ENCODE results near the gene EP300.

EP300 gene

DNA sequence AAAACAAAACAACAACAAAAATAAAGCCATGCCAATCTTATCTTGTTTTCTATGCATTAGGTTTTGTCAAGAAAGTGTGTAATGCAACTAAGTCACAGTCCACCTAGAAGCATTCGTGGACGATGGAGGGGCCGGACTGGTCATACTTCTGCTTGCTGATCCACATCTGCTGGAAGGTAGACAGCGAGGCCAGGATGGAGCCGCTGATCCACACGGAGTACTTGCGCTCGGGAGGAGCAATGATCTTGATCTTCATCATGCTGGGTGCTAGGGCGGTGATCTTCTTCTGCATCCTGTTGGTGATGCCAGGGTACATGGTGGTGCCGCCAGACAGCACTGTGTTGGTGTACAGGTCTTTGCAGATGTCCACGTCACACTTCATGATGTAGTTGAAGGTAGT lies 18.3 kb upstream of the EP300 start (continued):
- TF ChIP-seq ZFP30 (CRISPR knock-in tag; IDR thresholded peaks at IDR 0.05) (no peak), ESRRG (CRISPR knock-in tag; IDR thresholded peaks at IDR 0.05) (no peak), OSR1 (CRISPR knock-in tag; IDR thresholded peaks at IDR 0.05) (no peak), ZNF70 (CRISPR knock-in tag; IDR thresholded peaks at IDR 0.05) (no peak), BACH2 (CRISPR knock-in tag; IDR thresholded peaks at IDR 0.05; ENCODE audit: borderline replicate concordance) (no peak), ZC3H10 (CRISPR knock-in tag; IDR thresholded peaks at IDR 0.05) (no peak), TCF4 (CRISPR knock-in tag; IDR thresholded peaks at IDR 0.05; ENCODE audit: borderline replicate concordance) (no peak), PPARA (CRISPR knock-in tag; IDR thresholded peaks at IDR 0.05; ENCODE audit: borderline replicate concordance) (no peak), GLIS3 (CRISPR knock-in tag; IDR thresholded peaks at IDR 0.05) (no peak)
- TF ChIP-seq, protein P1, sequence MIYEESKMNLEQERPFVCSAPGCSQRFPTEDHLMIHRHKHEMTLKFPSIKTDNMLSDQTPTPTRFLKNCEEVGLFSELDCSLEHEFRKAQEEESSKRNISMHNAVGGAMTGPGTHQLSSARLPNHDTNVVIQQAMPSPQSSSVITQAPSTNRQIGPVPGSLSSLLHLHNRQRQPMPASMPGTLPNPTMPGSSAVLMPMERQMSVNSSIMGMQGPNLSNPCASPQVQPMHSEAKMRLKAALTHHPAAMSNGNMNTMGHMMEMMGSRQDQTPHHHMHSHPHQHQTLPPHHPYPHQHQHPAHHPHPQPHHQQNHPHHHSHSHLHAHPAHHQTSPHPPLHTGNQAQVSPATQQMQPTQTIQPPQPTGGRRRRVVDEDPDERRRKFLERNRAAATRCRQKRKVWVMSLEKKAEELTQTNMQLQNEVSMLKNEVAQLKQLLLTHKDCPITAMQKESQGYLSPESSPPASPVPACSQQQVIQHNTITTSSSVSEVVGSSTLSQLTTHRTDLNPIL (CRISPR knock-in tag; IDR thresholded peaks at IDR 0.05; ENCODE audit: low read depth): no peak

DNA sequence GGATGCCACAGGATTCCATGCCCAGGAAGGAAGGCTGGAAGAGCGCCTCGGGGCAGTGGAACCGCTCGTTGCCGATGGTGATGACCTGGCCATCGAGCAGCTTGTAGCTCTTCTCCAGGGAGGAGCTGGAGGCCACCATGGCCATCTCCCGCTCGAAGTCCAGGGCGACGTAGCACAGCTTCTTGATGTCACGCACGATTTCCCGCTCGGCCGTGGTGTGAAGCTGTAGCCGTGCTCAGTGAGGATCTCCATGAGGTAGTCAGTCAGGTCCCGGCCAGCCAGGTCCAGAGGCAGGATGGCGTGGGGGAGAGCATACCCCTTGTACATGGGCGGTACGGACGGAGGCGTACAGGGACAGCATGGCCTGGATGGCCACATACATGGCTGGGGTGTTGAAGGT lies 17.9 kb upstream of the EP300 start:
- no peak for ATAC-seq
- TF ChIP-seq ZFP30 (CRISPR knock-in tag; IDR thresholded peaks at IDR 0.05): no peak
- no peak for TF ChIP-seq SNAI2 (CRISPR knock-in tag; IDR thresholded peaks at IDR 0.05)
- no peak for TF ChIP-seq ZFP3 (CRISPR knock-in tag; IDR thresholded peaks at IDR 0.05)
- TF ChIP-seq, protein P2, sequence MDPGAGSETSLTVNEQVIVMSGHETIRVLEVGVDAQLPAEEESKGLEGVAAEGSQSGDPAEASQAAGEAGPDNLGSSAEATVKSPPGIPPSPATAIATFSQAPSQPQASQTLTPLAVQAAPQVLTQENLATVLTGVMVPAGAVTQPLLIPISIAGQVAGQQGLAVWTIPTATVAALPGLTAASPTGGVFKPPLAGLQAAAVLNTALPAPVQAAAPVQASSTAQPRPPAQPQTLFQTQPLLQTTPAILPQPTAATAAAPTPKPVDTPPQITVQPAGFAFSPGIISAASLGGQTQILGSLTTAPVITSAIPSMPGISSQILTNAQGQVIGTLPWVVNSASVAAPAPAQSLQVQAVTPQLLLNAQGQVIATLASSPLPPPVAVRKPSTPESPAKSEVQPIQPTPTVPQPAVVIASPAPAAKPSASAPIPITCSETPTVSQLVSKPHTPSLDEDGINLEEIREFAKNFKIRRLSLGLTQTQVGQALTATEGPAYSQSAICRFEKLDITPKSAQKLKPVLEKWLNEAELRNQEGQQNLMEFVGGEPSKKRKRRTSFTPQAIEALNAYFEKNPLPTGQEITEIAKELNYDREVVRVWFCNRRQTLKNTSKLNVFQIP (CRISPR knock-in tag; IDR thresholded peaks at IDR 0.05; ENCODE audit: borderline replicate concordance, low read depth): no peak
- TF ChIP-seq ZNF70 (CRISPR knock-in tag; IDR thresholded peaks at IDR 0.05): no peak
- no peak for TF ChIP-seq ARNTL (CRISPR knock-in tag; IDR thresholded peaks at IDR 0.05; ENCODE audit: borderline replicate concordance, low read depth)
- no peak for TF ChIP-seq ZC3H10 (CRISPR knock-in tag; IDR thresholded peaks at IDR 0.05)
- no peak for TF ChIP-seq TOX (CRISPR knock-in tag; IDR thresholded peaks at IDR 0.05; ENCODE audit: borderline replicate concordance)
- no peak for TF ChIP-seq ZNF8 (CRISPR knock-in tag; IDR thresholded peaks at IDR 0.05)

DNA sequence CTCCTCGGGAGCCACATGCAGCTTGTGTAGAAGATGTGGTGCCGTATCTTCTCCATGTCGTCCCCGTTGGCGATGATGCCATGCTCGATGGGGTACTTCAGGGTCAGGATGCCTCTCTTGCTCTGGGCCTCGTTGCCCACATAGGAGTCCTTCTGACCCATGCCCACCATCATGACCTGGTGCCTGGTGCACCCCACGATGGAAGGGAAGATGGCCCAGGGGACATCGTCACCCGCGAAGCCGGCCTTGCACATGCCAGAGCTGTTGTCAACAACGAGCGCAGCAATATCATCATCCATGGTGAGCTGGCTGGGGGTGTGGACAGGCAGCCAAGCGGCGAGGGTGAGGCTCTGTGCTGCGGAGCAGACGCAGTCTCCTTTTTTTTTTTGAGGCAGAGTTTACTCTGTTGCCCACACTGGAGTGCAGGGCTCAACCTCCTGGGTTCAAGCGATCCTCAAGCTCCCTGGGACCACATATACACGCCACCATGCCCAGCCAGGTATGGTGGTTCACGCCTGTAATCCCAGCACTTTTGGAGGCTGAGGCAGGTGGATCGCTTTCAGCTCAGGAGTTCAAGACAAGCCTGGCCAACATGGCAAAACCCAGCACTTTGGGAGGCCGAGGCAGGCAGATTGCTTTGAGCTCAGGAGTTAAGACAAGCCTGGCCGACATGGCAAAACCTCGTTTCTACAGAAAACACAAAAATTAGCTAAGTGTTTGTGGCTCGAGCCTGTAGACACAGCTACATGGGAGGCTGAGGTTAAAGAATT lies 17.3 kb upstream of the EP300 start:
- ATAC-seq: no peak
- TF ChIP-seq ZNF70 (CRISPR knock-in tag; IDR thresholded peaks at IDR 0.05): no peak
- no peak for TF ChIP-seq TCF4 (CRISPR knock-in tag; IDR thresholded peaks at IDR 0.05; ENCODE audit: borderline replicate concordance)
- TF ChIP-seq, protein P3, sequence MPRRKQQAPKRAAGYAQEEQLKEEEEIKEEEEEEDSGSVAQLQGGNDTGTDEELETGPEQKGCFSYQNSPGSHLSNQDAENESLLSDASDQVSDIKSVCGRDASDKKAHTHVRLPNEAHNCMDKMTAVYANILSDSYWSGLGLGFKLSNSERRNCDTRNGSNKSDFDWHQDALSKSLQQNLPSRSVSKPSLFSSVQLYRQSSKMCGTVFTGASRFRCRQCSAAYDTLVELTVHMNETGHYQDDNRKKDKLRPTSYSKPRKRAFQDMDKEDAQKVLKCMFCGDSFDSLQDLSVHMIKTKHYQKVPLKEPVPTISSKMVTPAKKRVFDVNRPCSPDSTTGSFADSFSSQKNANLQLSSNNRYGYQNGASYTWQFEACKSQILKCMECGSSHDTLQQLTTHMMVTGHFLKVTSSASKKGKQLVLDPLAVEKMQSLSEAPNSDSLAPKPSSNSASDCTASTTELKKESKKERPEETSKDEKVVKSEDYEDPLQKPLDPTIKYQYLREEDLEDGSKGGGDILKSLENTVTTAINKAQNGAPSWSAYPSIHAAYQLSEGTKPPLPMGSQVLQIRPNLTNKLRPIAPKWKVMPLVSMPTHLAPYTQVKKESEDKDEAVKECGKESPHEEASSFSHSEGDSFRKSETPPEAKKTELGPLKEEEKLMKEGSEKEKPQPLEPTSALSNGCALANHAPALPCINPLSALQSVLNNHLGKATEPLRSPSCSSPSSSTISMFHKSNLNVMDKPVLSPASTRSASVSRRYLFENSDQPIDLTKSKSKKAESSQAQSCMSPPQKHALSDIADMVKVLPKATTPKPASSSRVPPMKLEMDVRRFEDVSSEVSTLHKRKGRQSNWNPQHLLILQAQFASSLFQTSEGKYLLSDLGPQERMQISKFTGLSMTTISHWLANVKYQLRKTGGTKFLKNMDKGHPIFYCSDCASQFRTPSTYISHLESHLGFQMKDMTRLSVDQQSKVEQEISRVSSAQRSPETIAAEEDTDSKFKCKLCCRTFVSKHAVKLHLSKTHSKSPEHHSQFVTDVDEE (CRISPR knock-in tag; IDR thresholded peaks at IDR 0.05): no peak
- TF ChIP-seq, protein P4, sequence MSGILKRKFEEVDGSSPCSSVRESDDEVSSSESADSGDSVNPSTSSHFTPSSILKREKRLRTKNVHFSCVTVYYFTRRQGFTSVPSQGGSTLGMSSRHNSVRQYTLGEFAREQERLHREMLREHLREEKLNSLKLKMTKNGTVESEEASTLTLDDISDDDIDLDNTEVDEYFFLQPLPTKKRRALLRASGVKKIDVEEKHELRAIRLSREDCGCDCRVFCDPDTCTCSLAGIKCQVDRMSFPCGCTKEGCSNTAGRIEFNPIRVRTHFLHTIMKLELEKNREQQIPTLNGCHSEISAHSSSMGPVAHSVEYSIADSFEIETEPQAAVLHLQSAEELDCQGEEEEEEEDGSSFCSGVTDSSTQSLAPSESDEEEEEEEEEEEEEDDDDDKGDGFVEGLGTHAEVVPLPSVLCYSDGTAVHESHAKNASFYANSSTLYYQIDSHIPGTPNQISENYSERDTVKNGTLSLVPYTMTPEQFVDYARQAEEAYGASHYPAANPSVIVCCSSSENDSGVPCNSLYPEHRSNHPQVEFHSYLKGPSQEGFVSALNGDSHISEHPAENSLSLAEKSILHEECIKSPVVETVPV (CRISPR knock-in tag; IDR thresholded peaks at IDR 0.05): no peak
- no peak for TF ChIP-seq TOX (CRISPR knock-in tag; IDR thresholded peaks at IDR 0.05; ENCODE audit: borderline replicate concordance)

GRCh38 chr22:41075946-41076345 lies 16.4 kb upstream of the EP300 start:
- ATAC-seq: no peak
- TF ChIP-seq, protein P3 (CRISPR knock-in tag; IDR thresholded peaks at IDR 0.05): no peak
- no peak for TF ChIP-seq ZFP3 (CRISPR knock-in tag; IDR thresholded peaks at IDR 0.05)
- TF ChIP-seq BACH2 (CRISPR knock-in tag; IDR thresholded peaks at IDR 0.05; ENCODE audit: borderline replicate concordance): no peak
- no peak for TF ChIP-seq SNAI2 (CRISPR knock-in tag; IDR thresholded peaks at IDR 0.05)
- TF ChIP-seq ESRRG (CRISPR knock-in tag; IDR thresholded peaks at IDR 0.05): no peak
- TF ChIP-seq, protein P5, sequence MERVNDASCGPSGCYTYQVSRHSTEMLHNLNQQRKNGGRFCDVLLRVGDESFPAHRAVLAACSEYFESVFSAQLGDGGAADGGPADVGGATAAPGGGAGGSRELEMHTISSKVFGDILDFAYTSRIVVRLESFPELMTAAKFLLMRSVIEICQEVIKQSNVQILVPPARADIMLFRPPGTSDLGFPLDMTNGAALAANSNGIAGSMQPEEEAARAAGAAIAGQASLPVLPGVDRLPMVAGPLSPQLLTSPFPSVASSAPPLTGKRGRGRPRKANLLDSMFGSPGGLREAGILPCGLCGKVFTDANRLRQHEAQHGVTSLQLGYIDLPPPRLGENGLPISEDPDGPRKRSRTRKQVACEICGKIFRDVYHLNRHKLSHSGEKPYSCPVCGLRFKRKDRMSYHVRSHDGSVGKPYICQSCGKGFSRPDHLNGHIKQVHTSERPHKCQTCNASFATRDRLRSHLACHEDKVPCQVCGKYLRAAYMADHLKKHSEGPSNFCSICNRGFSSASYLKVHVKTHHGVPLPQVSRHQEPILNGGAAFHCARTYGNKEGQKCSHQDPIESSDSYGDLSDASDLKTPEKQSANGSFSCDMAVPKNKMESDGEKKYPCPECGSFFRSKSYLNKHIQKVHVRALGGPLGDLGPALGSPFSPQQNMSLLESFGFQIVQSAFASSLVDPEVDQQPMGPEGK (CRISPR knock-in tag; IDR thresholded peaks at IDR 0.05; ENCODE audit: borderline replicate concordance): no peak
- TF ChIP-seq, protein P4 (CRISPR knock-in tag; IDR thresholded peaks at IDR 0.05): no peak
- no peak for TF ChIP-seq PPARA (CRISPR knock-in tag; IDR thresholded peaks at IDR 0.05; ENCODE audit: borderline replicate concordance)
- TF ChIP-seq ZC3H10 (CRISPR knock-in tag; IDR thresholded peaks at IDR 0.05): no peak
- no peak for TF ChIP-seq ZNF8 (CRISPR knock-in tag; IDR thresholded peaks at IDR 0.05)
- no peak for TF ChIP-seq OSR1 (CRISPR knock-in tag; IDR thresholded peaks at IDR 0.05)
- no peak for TF ChIP-seq TOX (CRISPR knock-in tag; IDR thresholded peaks at IDR 0.05; ENCODE audit: borderline replicate concordance)
- no peak for TF ChIP-seq ZNF565 (CRISPR knock-in tag; conservative IDR thresholded peaks at IDR 0.05; ENCODE audit: low read depth)

All from SK-N-SH treated with all-trans-retinoic acid at 6 μM for 48 hours (cell line).